GM12878 (cell line): ENCODE data around the gene SFT2D1.

Experiments used
- CHD2 ChIP-seq: IDR thresholded peaks from 2 replicates; pipeline ENCODE4 v1.6.1; 2011; ENCODE audit warnings: low read depth, low read length, improper control_type of control experiment, borderline replicate concordance
- POLR2AphosphoS5 ChIP-seq: IDR thresholded peaks from 2 replicates; pipeline ENCODE4 v1.6.1; 2011; ENCODE audit warnings: mild to moderate bottlenecking, low read length, inconsistent platforms
- RFX5 ChIP-seq: IDR thresholded peaks from 2 replicates; pipeline ENCODE4 v1.6.1; 2011; ENCODE audit warnings: low read depth, low read length, improper control_type of control experiment
- YY1 ChIP-seq: IDR thresholded peaks from 2 replicates; pipeline ENCODE4 v1.6.1; 2011; ENCODE audit warnings: low read depth, mild to moderate bottlenecking, low read length
- ZSCAN29 ChIP-seq: fragments of 450-650 bp; IDR thresholded peaks from 2 replicates; pipeline ENCODE4 v1.6.1; 2017; ENCODE audit warnings: mild to moderate bottlenecking, moderate library complexity
- TF ChIP-seq, protein P1 (sequence below), 3 experiments: IDR thresholded peaks in 2 of 3; conservative IDR thresholded peaks in 1 of 3; 2 replicates each; pipeline ENCODE4 v1.5.1; 2011; ENCODE audit warnings: low read depth in 3 of 3, low read length in 3 of 3, mild to moderate bottlenecking in 3 of 3, control low read depth in 2 of 3, moderate library complexity in 2 of 3, inconsistent platforms in 1 of 3, mixed read lengths in 1 of 3; ENCODE audit not compliant: control insufficient read depth in 2 of 3, insufficient read depth in 1 of 3; ENCODE audit errors: extremely low read depth in 1 of 3
- TF ChIP-seq, protein P2 (sequence below): IDR thresholded peaks from 2 replicates; pipeline ENCODE4 v1.6.1; 2012; ENCODE audit warnings: low read depth, low read length, improper control_type of control experiment

DNA sequence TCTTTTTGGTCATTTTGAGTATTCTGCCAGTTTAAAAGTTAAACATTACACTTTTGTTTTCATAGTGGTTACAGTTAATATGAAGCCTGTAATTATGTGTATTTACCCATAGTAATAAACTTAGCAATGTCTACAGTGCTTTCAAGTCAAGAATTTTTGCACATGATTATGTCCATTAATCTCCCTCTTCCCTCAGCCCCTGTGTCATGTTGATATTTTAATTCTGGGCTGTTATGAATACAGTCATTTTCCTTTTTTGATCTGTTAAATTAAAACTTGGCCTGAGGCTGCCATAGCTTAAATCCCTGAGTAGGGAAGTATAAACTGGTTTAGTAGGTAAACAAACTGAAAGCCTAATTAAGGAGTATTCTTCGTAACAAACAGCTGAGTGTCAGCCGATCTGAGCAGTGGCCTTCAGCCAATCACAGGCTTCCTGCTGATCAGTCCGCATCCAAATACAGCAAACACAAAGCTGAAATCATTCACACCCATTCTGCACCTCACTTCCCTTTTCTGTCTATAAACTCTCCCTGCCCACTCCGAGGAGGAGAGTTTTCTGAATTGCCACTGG, 9.5 kb upstream of the SFT2D1 start:
- TF ChIP-seq ZSCAN29 (no peak), RFX5 (no peak), YY1 (no peak), POLR2AphosphoS5 (no peak), CHD2 (0 out of 2 replicates have a peak, but pooled peaks have one; percentile 24)
- TF ChIP-seq, protein P1, sequence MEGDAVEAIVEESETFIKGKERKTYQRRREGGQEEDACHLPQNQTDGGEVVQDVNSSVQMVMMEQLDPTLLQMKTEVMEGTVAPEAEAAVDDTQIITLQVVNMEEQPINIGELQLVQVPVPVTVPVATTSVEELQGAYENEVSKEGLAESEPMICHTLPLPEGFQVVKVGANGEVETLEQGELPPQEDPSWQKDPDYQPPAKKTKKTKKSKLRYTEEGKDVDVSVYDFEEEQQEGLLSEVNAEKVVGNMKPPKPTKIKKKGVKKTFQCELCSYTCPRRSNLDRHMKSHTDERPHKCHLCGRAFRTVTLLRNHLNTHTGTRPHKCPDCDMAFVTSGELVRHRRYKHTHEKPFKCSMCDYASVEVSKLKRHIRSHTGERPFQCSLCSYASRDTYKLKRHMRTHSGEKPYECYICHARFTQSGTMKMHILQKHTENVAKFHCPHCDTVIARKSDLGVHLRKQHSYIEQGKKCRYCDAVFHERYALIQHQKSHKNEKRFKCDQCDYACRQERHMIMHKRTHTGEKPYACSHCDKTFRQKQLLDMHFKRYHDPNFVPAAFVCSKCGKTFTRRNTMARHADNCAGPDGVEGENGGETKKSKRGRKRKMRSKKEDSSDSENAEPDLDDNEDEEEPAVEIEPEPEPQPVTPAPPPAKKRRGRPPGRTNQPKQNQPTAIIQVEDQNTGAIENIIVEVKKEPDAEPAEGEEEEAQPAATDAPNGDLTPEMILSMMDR (IDR thresholded peaks at IDR 0.05 in 2 of 3, conservative IDR thresholded peaks at IDR 0.05 in 1 of 3; ENCODE audit: control insufficient read depth in 2 of 3, extremely low read depth in 1 of 3, insufficient read depth in 1 of 3, low read depth in 3 of 3, low read length in 3 of 3), result no peak
- TF ChIP-seq, protein P2, sequence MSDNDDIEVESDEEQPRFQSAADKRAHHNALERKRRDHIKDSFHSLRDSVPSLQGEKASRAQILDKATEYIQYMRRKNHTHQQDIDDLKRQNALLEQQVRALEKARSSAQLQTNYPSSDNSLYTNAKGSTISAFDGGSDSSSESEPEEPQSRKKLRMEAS, result no peak
